ENCODE measurements around the gene TUBGCP6. TPM values are rescaled to one million over a fixed set of nuclear protein-coding genes. Genes with fewer than 3 reads are reported as not detected.
"Not testable (repeated sequence)": the region's sequence is repeated elsewhere in the genome, so short reads cannot be mapped to it uniquely, and the experiment has no call there.

TUBGCP6 gene
- total RNA-seq, 1 donor from 2014 or later, result 52.1 TPM

DNA sequence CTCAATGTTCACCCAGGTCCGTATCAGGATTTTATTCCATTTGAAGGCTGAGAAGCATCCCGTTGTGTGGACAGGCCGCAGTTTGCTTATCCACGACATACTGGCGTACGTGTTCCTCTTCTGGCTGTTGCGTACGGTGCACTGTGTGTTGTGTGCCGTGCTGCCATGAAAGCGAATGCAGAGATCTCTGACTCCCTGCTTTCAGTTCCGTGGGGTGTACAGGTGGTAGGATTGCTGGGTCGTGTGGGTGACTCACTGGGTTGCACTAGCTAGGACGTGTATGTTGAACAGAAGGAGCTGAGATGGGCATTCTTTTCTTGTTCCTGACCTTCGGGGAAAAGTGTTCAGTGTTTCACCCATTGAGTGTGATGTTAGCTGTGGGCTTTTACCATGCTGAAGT, 33.7 kb downstream of the TUBGCP6 start:
- peaks cover 27% of the 10 kb centered on the region for H3K36me3 Mint-ChIP-seq (ENCODE audit: low read depth)
- H3K27me3 Mint-ChIP-seq (ENCODE audit: insufficient read depth), result no peaks in the 10 kb centered on the region
- DNase-seq (ENCODE audit: low spot score), result no peak
- no peak overlapping the region for H3K4me3 Mint-ChIP-seq
- H3K9me3 Mint-ChIP-seq, result no peaks in the 10 kb centered on the region
- intact Hi-C loops (cut with micrococcal nuclease), result no loop called here
- H3K27ac Mint-ChIP-seq, result no peak overlapping the region
- peaks cover 5% of the 10 kb centered on the region for H3K4me1 Mint-ChIP-seq (ENCODE audit: low read depth)

DNA sequence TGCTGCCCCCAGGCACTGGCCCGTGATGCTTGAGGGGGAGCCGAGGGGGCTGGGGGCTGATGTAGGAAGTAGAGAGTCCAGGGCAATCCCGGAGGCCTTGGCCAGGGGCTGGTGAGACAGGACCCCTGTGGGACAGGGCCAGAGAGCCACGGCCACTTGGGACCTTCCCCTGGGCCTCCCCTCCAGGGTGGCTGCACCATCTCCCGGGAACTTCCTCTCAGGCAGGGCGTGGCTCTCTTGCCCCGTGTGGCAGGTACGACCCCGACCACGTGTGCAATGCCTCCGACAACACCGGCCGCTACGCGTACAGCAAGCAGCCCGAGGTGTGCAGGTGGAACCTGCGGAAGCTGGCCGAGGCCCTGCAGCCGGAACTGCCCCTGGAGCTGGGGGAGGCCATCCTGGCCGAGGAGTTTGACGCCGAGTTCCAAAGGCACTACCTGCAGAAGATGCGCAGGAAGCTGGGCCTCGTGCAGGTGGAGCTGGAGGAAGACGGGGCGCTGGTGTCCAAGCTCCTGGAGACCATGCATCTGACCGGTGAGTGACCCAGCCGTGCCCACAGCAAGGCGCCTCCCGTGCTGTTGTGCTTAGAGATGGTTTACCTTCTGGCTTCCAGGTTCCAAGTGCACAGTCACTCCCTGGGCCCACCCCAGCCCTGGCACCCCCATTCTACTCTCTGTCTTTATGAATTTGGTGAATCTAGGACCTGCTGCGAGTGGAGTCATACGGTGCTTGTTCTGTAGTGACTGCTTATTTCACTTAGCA, 34.3 kb downstream of the TUBGCP6 start:
- Mint-ChIP-seq H3K4me1 (ENCODE audit: low read depth) (peaks cover 5% of the 10 kb centered on the region), H3K27ac (no peak overlapping the region), H3K36me3 (ENCODE audit: low read depth) (peaks cover 24% of the 10 kb centered on the region), H3K27me3 (ENCODE audit: insufficient read depth) (no peaks in the 10 kb centered on the region), H3K9me3 (no peaks in the 10 kb centered on the region), H3K4me3 (no peak overlapping the region)
- no peak for DNase-seq (ENCODE audit: low spot score)
- intact Hi-C loops (cut with micrococcal nuclease), result no loop called here

DNA sequence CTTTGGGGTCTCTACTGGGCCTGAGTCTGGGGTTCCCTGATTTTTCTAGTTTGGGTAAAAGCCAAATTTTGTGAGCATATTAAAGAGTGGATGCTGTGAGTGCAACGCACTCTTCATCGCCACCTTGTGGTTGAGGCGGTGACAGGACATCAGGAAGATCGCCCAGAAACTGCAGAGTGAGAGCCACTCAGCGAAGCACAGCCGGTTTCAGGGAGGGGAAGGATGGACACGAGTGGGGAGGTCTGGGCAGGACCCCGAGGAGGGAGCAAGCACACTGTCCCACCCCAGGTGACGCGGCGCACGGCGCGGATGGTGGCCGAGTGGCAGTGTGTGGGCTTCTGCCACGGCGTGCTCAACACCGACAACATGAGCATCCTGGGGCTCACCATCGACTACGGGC, 34.9 kb downstream of the TUBGCP6 start:
- peaks cover 5% of the 10 kb centered on the region for H3K4me1 Mint-ChIP-seq (ENCODE audit: low read depth)
- intact Hi-C loops (cut with micrococcal nuclease), result loop anchor here (1.0 to 2.0 kb wide), 4 partner anchors 19 to 443 kb away; no protein-coding TSS in a partner anchor
- H3K9me3 Mint-ChIP-seq, result no peaks in the 10 kb centered on the region
- no peak overlapping the region for H3K27ac Mint-ChIP-seq
- H3K36me3 Mint-ChIP-seq (ENCODE audit: low read depth), result peaks cover 21% of the 10 kb centered on the region
- H3K4me3 Mint-ChIP-seq, result no peak overlapping the region
- no peak for DNase-seq (ENCODE audit: low spot score)
- H3K27me3 Mint-ChIP-seq (ENCODE audit: insufficient read depth), result no peaks in the 10 kb centered on the region

DNA sequence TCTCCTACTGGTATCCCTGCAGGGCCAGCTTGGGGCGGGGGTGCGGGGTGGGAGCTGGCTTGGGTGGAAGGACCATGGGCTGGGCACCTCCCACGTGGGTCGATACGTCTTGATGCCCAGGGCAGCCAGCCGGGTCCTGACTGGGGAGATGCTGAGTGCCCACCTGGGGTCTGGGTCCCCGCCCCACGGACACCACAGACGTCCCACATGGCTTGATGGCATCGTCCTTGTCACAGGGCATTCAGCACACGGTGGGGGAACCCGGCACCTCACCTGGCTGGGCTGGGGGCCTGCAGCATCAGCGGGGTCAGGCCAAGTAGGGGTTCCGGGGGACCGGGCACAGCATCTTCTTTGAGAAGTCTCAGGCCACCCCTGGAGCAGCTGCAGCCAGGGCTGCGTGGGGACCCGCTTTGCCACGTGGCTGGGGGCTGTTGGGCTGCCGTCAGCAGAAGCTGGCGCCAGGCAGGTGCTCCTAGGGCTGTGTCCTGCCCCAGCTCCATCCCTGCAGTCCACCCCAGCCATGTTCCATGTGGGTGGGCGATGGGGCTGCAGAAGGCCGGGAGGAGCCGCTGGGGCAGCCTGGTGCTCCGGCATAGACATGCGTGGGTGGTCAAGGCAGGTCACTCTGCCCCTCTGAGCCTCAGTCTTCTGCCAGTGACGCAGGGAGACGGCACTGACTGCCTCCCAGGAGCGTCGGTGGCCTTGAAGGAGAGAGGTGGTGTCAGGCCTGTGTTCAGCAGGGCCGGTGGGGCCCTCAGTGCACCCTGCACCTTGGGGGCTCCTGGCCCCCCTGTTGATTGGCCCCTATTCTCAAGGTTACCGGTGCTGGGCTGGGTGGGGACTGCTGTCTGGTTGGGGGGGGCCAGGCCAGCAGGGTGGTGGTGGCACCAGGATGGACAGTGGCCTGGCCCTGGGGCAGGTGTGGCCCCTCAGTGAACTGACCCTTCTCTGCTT, 35.6 kb downstream of the TUBGCP6 start:
- H3K4me1 Mint-ChIP-seq (ENCODE audit: low read depth), result peaks cover 5% of the 10 kb centered on the region
- H3K4me3 Mint-ChIP-seq, result no peak overlapping the region
- intact Hi-C loops (cut with micrococcal nuclease), result loop anchor here (1.0 to 2.0 kb wide), 4 partner anchors 18 to 442 kb away; no protein-coding TSS in a partner anchor
- no peak overlapping the region for H3K27ac Mint-ChIP-seq
- H3K9me3 Mint-ChIP-seq, result no peaks in the 10 kb centered on the region
- no peak for DNase-seq (ENCODE audit: low spot score)
- H3K36me3 Mint-ChIP-seq (ENCODE audit: low read depth), result peaks cover 19% of the 10 kb centered on the region
- no peaks in the 10 kb centered on the region for H3K27me3 Mint-ChIP-seq (ENCODE audit: insufficient read depth)

DNA sequence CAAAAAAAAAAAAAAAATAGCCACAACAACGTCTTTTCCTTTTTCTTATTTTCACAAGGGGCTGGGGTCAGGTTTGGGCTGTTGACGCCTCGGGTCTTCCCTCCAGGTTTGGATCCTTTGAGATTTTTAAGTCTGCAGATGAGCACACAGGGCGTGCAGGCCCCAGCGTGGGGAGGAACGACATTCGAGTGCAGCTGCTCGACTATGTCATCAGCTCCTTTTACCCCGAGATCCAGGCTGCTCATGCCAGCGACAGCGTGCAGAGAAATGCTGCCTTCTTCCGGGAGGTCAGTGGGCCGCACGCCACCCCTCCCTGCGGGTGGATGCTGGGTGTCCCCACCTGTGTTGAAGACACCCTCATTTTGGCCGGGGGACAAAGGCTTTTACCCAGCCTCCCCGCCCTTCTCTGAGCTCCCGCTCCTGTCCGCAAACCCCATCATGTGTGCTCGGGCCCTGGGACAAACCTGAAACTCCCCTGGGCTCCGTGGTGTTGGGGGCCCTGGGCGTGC, 36.3 kb downstream of the TUBGCP6 start:
- Mint-ChIP-seq H3K9me3 (no peaks in the 10 kb centered on the region), H3K36me3 (ENCODE audit: low read depth) (peaks cover 24% of the 10 kb centered on the region), H3K27ac (no peak overlapping the region), H3K4me1 (ENCODE audit: low read depth) (peaks cover 10% of the 10 kb centered on the region), H3K4me3 (no peak overlapping the region), H3K27me3 (ENCODE audit: insufficient read depth) (no peaks in the 10 kb centered on the region)
- intact Hi-C loops (cut with micrococcal nuclease), result loop anchor here (2.0 kb wide), 1 partner anchor 18 kb away; no protein-coding TSS in a partner anchor
- DNase-seq (ENCODE audit: low spot score), result no peak

DNA sequence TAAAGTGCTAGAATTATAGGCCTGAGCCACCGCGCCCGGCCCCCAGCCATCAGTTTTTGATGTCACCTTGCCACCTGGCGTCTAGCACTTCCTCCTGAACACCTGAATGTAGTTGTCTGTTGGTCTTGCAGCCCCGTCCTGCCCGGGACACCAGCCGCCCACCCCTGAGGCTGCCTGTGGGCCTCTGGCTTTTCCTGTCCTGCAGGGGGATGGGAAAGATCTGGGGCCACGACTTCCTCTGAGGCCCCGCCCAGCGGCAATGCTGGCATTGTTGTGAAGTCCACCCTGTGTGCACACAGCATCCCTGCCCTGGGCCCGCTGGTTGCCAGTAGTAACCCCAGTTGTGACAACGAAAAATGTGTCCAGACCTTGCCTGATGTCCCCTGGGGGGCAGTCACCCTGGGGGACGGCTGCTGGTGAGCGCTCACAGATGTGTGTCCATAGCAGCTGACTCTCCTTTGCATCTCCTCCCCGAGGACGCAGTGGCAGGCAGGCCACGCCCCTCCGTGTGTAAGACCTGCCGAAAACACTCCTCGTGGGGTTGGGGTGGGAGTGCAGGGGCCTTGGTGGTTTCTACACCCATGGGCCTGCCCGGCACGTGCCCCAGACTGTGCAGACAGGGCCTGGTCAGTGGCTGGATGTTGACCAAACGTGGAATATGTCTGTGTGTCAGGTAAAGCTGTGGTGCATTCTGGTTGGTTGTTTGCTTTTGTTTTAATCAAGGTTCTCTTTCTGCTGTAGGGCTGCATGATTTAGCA, 37.3 kb downstream of the TUBGCP6 start:
- H3K9me3 Mint-ChIP-seq, result no peaks in the 10 kb centered on the region
- peaks cover 11% of the 10 kb centered on the region for H3K4me1 Mint-ChIP-seq (ENCODE audit: low read depth)
- H3K27me3 Mint-ChIP-seq (ENCODE audit: insufficient read depth), result no peaks in the 10 kb centered on the region
- intact Hi-C loops (cut with micrococcal nuclease), result loop anchor here (2.0 kb wide), 1 partner anchor 17 kb away; no protein-coding TSS in a partner anchor
- H3K27ac Mint-ChIP-seq, result no peak overlapping the region
- DNase-seq (ENCODE audit: low spot score), result no peak
- no peak overlapping the region for H3K4me3 Mint-ChIP-seq
- H3K36me3 Mint-ChIP-seq (ENCODE audit: low read depth), result peaks cover 26% of the 10 kb centered on the region

DNA sequence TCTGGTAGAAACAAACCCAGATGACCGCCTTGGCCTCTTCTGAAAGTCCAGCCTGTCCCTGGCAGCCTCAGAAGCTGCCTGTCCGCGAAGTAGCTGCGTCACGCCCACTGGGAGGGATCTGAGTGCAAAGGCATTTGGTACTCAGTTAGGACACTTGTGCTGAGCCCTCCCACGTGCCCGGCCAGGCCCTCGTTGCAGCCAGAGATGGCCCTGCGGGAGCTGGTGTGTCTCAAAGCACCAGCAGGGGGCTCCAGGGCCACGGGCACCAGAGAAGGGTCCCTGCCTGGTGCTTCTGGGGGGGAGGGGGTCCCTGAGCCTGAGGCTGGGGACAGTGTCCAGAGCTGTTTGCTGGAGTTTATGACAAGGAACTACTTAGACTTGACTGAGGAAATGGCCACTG, 38.2 kb downstream of the TUBGCP6 start:
- Mint-ChIP-seq H3K36me3 (ENCODE audit: low read depth) (peaks cover 24% of the 10 kb centered on the region), H3K27me3 (ENCODE audit: insufficient read depth) (no peaks in the 10 kb centered on the region), H3K27ac (no peak overlapping the region), H3K4me3 (no peak overlapping the region), H3K4me1 (ENCODE audit: low read depth) (peaks cover 20% of the 10 kb centered on the region), H3K9me3 (no peaks in the 10 kb centered on the region)
- DNase-seq (ENCODE audit: low spot score), result no peak
- intact Hi-C loops (cut with micrococcal nuclease), result no loop called here

DNA sequence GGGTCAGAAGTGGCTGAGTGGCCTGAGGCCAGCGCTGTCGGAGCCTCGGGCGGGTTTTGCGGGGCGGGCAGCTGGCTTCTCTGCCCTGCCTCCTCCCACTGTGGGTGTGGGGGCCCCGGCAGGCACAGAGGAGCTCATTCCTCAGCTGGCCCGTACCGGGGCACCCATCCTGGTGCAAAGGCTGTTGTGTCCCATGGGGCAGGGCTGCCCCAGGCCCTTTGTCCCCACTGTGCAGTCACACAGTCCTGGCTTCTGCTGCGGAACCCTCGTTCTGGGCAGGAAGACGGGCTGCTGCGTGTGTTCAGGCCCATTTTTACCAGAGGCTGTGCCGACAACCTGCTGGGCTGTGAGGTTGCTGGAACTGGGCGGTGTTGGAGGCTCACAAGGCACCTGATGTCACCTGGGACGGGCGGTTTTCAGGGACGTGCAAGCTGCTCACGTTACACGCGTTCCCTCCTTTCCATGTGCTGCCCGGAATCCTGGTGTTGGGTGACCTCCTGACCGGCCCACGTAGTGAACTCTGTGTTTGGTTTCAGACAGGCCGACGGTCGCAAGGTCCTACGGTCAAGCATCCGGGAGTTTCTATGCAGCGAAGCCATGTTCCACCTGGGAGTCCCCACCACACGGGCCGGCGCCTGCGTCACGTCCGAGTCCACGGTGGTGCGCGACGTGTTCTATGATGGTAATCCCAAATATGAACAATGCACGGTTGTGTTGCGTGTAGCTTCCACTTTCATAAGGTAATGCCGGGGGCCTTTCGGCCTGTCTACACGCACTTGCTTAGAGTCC, 38.8 kb downstream of the TUBGCP6 start:
- Mint-ChIP-seq H3K27me3 (ENCODE audit: insufficient read depth) (no peaks in the 10 kb centered on the region), H3K36me3 (ENCODE audit: low read depth) (peaks cover 21% of the 10 kb centered on the region), H3K9me3 (no peaks in the 10 kb centered on the region), H3K4me3 (no peak overlapping the region), H3K27ac (no peak overlapping the region), H3K4me1 (ENCODE audit: low read depth) (peaks cover 20% of the 10 kb centered on the region)
- intact Hi-C loops (cut with micrococcal nuclease), result no loop called here
- no peak for DNase-seq (ENCODE audit: low spot score)

DNA sequence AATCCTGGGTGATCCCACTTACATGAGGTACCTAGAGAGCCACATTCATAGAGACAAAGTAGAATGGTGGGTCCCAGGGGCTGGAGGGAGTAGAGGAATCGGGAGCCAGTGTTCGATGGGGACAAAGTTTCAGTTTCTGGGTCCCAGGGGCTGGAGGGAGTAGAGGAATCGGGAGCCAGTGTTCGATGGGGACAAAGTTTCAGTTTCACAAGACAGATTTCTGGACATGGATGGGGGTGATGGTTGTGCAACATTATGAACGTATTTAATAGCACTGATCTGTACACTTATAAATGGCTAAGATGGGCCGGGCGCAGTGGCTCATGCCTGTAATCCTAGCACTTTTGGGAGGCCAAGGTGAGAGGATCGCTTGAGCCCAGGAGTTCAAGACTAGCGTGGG, 39.8 kb downstream of the TUBGCP6 start:
- not testable (repeated sequence) for H3K27me3 Mint-ChIP-seq (ENCODE audit: insufficient read depth); DNase-seq (ENCODE audit: low spot score); H3K27ac Mint-ChIP-seq; H3K9me3 Mint-ChIP-seq; H3K4me3 Mint-ChIP-seq
- intact Hi-C loops (cut with micrococcal nuclease), result loop anchor here (5.0 kb wide), 1 partner anchor 288 kb away; the partner anchor contains the start of genes ALG12 and CRELD2
- H3K36me3 Mint-ChIP-seq (ENCODE audit: low read depth), result peaks cover 21% of the 10 kb centered on the region
- H3K4me1 Mint-ChIP-seq (ENCODE audit: low read depth), result peaks cover 19% of the 10 kb centered on the region

DNA sequence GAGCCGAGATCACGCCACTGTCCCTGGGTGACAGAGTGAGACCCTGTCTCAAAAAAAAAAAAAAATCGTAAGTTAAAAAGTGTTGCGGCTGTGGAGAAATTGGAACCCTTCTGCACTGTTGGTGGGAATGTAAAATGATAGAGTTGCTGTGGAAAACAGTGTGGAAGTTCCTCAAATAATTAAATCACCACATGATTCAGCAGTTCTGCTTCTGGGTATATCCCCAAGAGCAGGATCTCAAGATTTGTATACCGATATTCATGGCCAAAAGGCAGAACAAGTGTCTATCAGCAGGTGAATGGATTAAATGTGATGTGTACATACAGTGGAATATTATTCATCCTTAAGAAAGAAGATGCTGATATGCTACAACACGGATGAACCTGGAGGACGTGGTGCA, 40.3 kb downstream of the TUBGCP6 start:
- H3K4me1 Mint-ChIP-seq (ENCODE audit: low read depth), result peaks cover 16% of the 10 kb centered on the region
- no peaks in the 10 kb centered on the region for H3K9me3 Mint-ChIP-seq
- peaks cover 17% of the 10 kb centered on the region for H3K36me3 Mint-ChIP-seq (ENCODE audit: low read depth)
- intact Hi-C loops (cut with micrococcal nuclease), result loop anchor here (5.0 kb wide), 1 partner anchor 287 kb away; the partner anchor contains the start of genes ALG12 and CRELD2
- H3K27me3 Mint-ChIP-seq (ENCODE audit: insufficient read depth), result no peaks in the 10 kb centered on the region
- H3K4me3 Mint-ChIP-seq, result no peak overlapping the region
- no peak for DNase-seq (ENCODE audit: low spot score)
- no peak overlapping the region for H3K27ac Mint-ChIP-seq

DNA sequence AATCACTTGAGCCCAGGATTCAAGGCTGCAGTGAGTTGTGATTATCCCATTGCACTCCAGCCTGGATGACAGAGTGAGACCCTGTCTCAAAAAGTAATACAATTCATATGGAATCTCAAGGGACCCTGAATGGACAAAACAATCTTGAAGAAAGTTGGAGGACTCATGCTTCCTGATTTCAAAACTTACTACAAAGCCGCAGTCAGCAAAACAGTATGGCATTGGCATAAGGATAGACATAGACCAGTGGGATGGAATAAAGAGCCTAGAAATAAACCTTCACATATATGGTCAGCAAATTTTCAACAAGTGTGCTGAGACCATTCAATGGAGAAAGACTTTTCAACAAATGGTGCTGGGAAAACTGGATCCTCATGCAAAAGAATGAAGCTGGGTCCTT, 41.5 kb downstream of the TUBGCP6 start:
- intact Hi-C loops (cut with micrococcal nuclease), result loop anchor here (5.0 kb wide), 1 partner anchor 286 kb away; the partner anchor contains the start of genes ALG12 and CRELD2
- no peak for DNase-seq (ENCODE audit: low spot score)
- no peaks in the 10 kb centered on the region for H3K27me3 Mint-ChIP-seq (ENCODE audit: insufficient read depth)
- H3K9me3 Mint-ChIP-seq, result no peaks in the 10 kb centered on the region
- peaks cover 19% of the 10 kb centered on the region for H3K4me1 Mint-ChIP-seq (ENCODE audit: low read depth)
- H3K36me3 Mint-ChIP-seq (ENCODE audit: low read depth), result peaks cover 15% of the 10 kb centered on the region
- no peak overlapping the region for H3K27ac Mint-ChIP-seq
- H3K4me3 Mint-ChIP-seq, result peak overlapping the region; percentile 0
